Posterior cingulate gyrus (tissue), 11 donors: ENCODE data around the gene XRN1.
"Not testable (repeated sequence)": the region's sequence is repeated elsewhere in the genome, so short reads cannot be mapped to it uniquely, and the experiment has no call there.

Source experiments
- DNase-seq, 10 donors: peaks; one replicate each; pipeline versions ENCODE4 v3.0.0 to v3.0.0-alpha.2; 2020 to 2021; ENCODE audit warnings: mixed read lengths in 3 of 10
- intact Hi-C: fragments of 100-400 bp; cut with DNase I; formaldehyde crosslinking; loops from one replicate; pipeline ENCODE4 v1.15.1; 2023

Gene XRN1

GRCh38 chr3:142353571-142353970 is 94.3 kb downstream of the XRN1 start:
- no peak for DNase-seq
- intact Hi-C loops, result no loop called here

GRCh38 chr3:142352698-142353097 is 95.1 kb downstream of the XRN1 start:
- DNase-seq, intact Hi-C loops: not testable (repeated sequence)

GRCh38 chr3:142348460-142348859 is 99.4 kb downstream of the XRN1 start:
- intact Hi-C loops, result no loop called here
- DNase-seq, result no peak

- intact Hi-C loops, result no loop called here
- DNase-seq, result no peak
Measured at GRCh38 chr3:142337994-142338393, 109.8 kb downstream of the XRN1 start.

GRCh38 chr3:142332390-142332789 is 115.4 kb downstream of the XRN1 start:
- intact Hi-C loops, result no loop called here
- DNase-seq, result no peak

GRCh38 chr3:142324275-142324953 is 123.4 kb downstream of the XRN1 start:
- intact Hi-C loops, DNase-seq: not testable (repeated sequence)

- no peak for DNase-seq
- intact Hi-C loops, result no loop called here
Measured at GRCh38 chr3:142319912-142320311, 127.9 kb downstream of the XRN1 start.

- intact Hi-C loops, result no loop called here
- DNase-seq, result no peak
Measured at GRCh38 chr3:142319094-142319493, 128.7 kb downstream of the XRN1 start.

- no peak for DNase-seq
- intact Hi-C loops, result no loop called here
Measured at GRCh38 chr3:142318331-142318730, 129.5 kb downstream of the XRN1 start.

GRCh38 chr3:142315978-142316388 is 131.9 kb downstream of the XRN1 start:
- DNase-seq, intact Hi-C loops: not testable (repeated sequence)

GRCh38 chr3:142315083-142315482 is 132.8 kb downstream of the XRN1 start:
- intact Hi-C loops, result no loop called here
- no peak for DNase-seq

GRCh38 chr3:142310439-142310838 is 137.4 kb downstream of the XRN1 start:
- intact Hi-C loops, result no loop called here

GRCh38 chr3:142302847-142303246 is 145.0 kb downstream of the XRN1 start:
- DNase-seq, intact Hi-C loops: not testable (repeated sequence)

More at GRCh38 chr3:142310439-142310838, 137.4 kb downstream of the XRN1 start:
- DNase-seq, result no peak

- no peak for DNase-seq
- intact Hi-C loops, result no loop called here
Measured at GRCh38 chr3:142298626-142299025, 149.2 kb downstream of the XRN1 start.

GRCh38 chr3:142296507-142296906 is 151.3 kb downstream of the XRN1 start:
- intact Hi-C loops, result no loop called here
- no peak for DNase-seq

GRCh38 chr3:142287866-142288638 is 159.8 kb downstream of the XRN1 start:
- intact Hi-C loops, result loop anchor here (10.0 kb wide), 1 partner anchor 263 kb away; no protein-coding TSS in a partner anchor
- DNase-seq, result no peak

GRCh38 chr3:142285083-142285517 is 162.7 kb downstream of the XRN1 start:
- intact Hi-C loops, result loop anchor here (10.0 kb wide), 1 partner anchor 260 kb away; no protein-coding TSS in a partner anchor
- no peak for DNase-seq

- intact Hi-C loops, result loop anchor here (5.0 to 10.0 kb wide), 2 partner anchors 258 to 545 kb away; partner anchors contain the start of gene RNF7
- no peak for DNase-seq
Measured at GRCh38 chr3:142282503-142282902, 165.3 kb downstream of the XRN1 start.

GRCh38 chr3:142281474-142281873 is 166.4 kb downstream of the XRN1 start:
- intact Hi-C loops, result loop anchor here (5.0 to 10.0 kb wide), 2 partner anchors 257 to 544 kb away; partner anchors contain the start of gene RNF7
- DNase-seq, result no peak

GRCh38 chr3:142279965-142280590 is 167.8 kb downstream of the XRN1 start:
- peak in 1 of 10 donors; percentile 39 for DNase-seq
- intact Hi-C loops, result loop anchor here (1.0 to 10.0 kb wide), 3 partner anchors 154 to 543 kb away; partner anchors contain the start of gene RNF7

- no peak for DNase-seq
- intact Hi-C loops, result no loop called here
Measured at GRCh38 chr3:142278451-142278850, 169.4 kb downstream of the XRN1 start.
